GM19468 (cell line): Measurements from ENCODE around the gene DNAH8.
"Not testable (repeated sequence)": the region's sequence is repeated elsewhere in the genome, so short reads cannot be mapped to it uniquely, and the experiment has no call there.

Experiments
- ATAC-seq: cut with Tn5 transposase; IDR thresholded peaks from one replicate; pipeline ENCODE4 v1.9.1; 2021; ENCODE audit warnings: mild to moderate bottlenecking, moderate library complexity, moderate number of reproducible peaks; ENCODE audit not compliant: unreplicated experiment; ENCODE audit errors: extremely low read depth

The DNAH8 gene

GRCh38 chr6:38696345-38696744, 18.8 kb upstream of the DNAH8 start:
- no peak for ATAC-seq

- no peak for ATAC-seq
Measured at GRCh38 chr6:38697846-38698245, 17.3 kb upstream of the DNAH8 start.

GRCh38 chr6:38699702-38700101, 15.4 kb upstream of the DNAH8 start:
- ATAC-seq = not testable (repeated sequence)

GRCh38 chr6:38701551-38701950, 13.6 kb upstream of the DNAH8 start:
- no peak for ATAC-seq

- ATAC-seq = peak; percentile 99
Measured at GRCh38 chr6:38702558-38703397, 12.3 kb upstream of the DNAH8 start, which contains the start of gene GLO1. TSS of gene GLO1 (minus strand) at chr6:38703145. CDS start at chr6:38703054, 91 bp downstream.

GRCh38 chr6:38703949-38704590, 11.0 kb upstream of the DNAH8 start:
- ATAC-seq = no peak

- ATAC-seq = no peak
Measured at GRCh38 chr6:38705924-38706323, 9.2 kb upstream of the DNAH8 start.

- no peak for ATAC-seq
Measured at GRCh38 chr6:38708496-38708895, 6.6 kb upstream of the DNAH8 start.

GRCh38 chr6:38713812-38714211, 1.3 kb upstream of the DNAH8 start:
- ATAC-seq = no peak

- no peak for ATAC-seq
Measured at GRCh38 chr6:38714239-38715015, 684 bp upstream of the DNAH8 start.

- ATAC-seq = no peak
Measured at GRCh38 chr6:38716825-38717224, 1.7 kb downstream of the DNAH8 start.

GRCh38 chr6:38719358-38719757, 4.2 kb downstream of the DNAH8 start:
- no peak for ATAC-seq

GRCh38 chr6:38720295-38720694, 5.2 kb downstream of the DNAH8 start:
- ATAC-seq = no peak

- no peak for ATAC-seq
Measured at GRCh38 chr6:38722038-38722437, 6.9 kb downstream of the DNAH8 start.

GRCh38 chr6:38722727-38723334, 7.7 kb downstream of the DNAH8 start:
- no peak for ATAC-seq

- no peak for ATAC-seq
Measured at GRCh38 chr6:38723783-38724182, 8.7 kb downstream of the DNAH8 start.

GRCh38 chr6:38724343-38724742, 9.2 kb downstream of the DNAH8 start:
- no peak for ATAC-seq

- no peak for ATAC-seq
Measured at GRCh38 chr6:38725414-38726183, 10.5 kb downstream of the DNAH8 start.

GRCh38 chr6:38728203-38728602, 13.1 kb downstream of the DNAH8 start:
- ATAC-seq = no peak
